SIG-M5 treated with dmso at 0.1 percent for 504 hours (cell line): ENCODE measurements around the gene KIF1B.

ENCODE experiments used
- DNase-seq: peaks from one replicate; lab custom pipeline; 2025; ENCODE audit not compliant: unreplicated experiment; lab: John Stamatoyannopoulos, UW

KIF1B gene

DNA sequence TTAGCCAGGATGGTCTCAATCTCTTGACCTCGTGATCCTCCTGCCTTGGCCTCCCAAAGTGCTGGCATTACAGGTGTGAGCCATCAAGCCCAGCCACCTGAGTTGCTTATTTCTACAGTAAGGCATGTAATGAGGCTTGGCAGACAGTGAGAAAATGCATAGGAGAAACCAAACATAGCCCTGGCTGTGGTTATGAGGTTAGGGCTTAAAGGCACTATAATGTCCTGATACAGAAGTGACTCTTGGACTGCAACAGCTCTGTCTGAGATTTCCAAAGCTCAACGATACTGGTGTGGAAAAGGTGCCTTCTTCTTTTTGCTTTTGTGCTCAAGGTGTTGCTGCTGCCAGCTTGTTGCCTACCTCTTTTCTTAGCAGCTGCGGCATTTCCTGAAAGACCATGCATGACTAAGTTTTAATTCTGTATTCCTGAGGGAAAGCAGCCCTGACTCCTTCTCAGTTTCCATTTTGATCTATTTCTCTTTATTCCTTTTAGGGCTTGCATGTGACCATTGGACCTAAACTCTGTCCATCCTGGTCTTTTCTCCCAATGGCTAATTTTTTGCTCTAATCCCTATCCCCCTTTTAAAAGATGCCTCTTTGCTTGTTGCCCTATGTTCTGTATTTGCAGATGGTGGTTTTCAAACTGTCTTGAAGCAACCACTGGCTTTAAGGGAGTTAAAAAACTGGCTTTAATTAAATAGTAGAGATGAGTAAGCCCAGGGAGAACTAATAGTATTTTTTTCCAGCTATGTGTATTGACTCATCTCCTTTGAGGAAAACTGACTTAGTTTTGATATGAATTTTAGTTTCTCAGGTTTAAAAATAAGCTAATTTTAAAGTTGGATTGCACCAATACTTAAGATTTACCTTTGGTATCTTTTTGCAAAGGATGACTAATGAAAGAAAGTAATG lies 70.3 kb downstream of the KIF1B start:
- DNase-seq, result no peak

DNA sequence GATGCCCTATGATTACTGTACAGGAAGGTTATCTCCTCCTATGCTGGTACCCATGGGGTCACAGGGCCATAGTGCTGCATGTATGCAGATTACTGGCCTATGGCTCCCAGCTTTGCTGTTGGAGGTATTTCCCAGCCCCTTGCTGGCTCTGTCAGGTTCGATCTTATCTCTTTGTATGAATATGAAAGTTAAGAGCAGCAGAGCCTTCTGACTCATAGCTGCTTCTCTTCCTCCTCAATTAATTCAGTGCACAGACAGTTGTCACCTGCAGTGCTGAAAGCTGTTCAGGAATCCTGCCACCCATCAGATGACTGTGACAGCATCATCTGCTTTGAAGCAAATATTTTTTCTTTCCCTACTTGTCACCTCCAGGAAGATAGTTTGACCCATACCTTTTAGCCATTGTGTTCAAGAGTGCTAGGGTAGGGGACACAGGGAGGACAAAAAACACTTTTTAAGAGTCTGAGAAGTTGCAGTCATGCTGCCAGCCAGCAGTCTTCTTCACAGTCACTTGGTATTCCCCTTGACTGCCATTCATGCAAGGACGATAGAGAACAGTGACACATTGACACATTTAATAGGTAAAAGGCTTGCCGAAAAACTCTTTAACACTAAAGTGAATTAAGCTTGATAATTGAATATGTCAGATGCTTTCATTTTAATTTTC lies 73.1 kb downstream of the KIF1B start:
- DNase-seq, result no peak

DNA sequence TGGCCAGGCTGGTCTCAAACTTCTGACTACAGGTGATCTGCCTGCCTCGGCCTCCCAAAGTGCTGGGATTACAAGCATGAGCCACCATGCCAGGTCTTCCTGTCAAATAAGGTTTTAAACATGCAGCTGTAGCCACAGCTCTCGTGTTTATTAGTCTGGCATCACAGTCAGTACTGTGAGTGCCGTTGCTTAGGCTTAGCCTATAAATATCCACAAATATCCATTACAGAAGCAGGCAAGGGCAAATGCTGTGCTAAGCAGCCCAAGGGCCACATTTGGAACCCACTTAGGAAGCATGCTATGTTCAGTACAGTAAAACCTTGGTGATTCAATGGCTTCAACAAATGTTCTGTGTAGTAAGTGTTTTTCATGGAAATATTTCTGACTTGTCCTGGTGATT lies 75.9 kb downstream of the KIF1B start:
- no peak for DNase-seq

DNA sequence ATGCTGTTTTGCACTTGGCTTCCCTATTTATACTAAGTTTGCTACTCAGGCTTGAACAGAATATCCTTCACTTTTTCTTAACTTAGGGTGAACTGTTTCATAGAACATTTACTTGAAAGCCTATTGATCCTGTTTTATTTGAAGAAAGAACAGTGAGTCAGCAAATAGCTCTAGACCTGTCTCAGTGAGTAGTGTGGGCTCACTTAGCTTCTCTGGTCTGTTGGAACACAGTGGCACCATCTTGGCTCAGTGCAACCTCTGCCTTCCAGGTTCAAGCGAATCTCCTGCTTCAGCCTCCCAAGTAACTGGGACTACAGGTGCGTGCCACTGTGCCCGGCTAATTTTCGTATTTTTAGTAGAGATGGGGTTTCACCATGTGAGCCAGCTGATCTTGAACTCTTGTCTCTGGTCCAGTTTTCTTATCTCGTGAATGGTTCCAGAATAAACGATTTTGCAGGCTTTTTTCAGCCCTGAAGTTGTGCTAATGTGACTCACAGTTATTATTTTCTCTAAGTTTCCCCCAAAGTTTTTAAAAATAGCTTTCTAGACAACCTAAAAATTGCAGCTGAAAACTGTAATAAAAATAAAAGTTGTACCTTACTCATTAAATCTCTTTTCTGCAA lies 76.8 kb downstream of the KIF1B start:
- no peak for DNase-seq

DNA sequence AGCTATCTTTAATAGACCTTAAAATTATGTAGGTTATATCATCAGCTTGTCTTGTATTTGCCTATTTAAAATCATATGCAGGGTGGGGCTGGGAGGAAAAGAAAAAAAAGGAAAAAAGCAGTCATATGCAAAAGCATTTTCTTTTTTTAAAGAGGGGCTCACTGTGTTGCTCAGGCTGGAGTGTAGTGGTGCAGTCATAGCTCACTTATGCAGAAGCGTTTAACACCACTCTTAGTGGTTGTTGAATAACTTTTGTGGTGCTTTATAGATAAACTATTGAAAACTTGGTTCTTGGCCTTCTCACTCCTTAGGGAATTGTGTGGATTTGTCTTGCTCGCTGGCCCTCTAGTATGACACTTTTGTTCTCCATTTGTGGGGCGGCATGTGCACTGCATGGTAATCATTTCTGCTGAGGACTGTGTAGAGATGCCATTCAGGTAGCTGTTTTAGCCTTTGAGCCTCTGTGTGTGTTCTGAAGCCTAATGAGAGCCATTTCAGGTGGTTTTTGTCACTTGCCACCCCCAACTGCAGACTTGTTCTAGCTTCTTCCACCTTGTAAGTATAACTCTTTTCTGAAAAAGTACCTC lies 77.8 kb downstream of the KIF1B start:
- no peak for DNase-seq

DNA sequence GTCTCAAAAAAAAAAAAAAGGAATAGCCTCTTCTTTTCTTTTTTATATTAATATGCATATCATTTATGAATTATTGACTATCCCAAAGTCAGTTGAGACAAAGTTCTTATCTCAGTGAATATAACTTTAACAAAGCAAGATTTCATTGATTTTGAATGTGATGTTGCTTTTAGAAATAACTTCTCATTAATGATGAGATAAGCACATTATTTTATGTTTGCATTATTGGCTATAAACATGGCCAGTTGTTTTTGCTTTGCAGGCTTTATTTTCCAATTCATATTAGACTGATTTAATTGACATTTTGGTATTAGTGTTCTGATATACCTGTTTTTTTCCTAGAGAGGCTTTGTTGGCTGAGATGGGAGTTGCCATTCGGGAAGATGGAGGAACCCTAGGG lies 81.3 kb downstream of the KIF1B start:
- no peak for DNase-seq

DNA sequence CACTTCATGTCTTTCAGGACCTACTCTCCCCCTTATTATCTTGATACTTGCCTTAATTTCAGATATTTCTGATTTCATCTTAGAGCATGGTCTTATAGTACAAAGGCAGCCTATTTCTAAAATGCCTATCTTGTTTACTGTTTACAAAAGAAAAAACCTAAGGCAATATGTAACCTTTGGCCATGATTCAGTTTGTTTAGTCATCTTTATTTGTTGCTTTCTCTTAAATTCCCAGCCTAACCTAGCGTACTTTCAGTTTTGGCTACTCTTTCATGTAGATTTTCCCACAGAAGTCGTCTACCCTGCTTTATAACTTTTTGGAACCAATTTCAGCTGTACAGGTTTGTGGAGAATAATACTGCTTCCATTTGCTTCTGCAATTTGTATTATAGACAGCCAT lies 81.8 kb downstream of the KIF1B start:
- no peak for DNase-seq

DNA sequence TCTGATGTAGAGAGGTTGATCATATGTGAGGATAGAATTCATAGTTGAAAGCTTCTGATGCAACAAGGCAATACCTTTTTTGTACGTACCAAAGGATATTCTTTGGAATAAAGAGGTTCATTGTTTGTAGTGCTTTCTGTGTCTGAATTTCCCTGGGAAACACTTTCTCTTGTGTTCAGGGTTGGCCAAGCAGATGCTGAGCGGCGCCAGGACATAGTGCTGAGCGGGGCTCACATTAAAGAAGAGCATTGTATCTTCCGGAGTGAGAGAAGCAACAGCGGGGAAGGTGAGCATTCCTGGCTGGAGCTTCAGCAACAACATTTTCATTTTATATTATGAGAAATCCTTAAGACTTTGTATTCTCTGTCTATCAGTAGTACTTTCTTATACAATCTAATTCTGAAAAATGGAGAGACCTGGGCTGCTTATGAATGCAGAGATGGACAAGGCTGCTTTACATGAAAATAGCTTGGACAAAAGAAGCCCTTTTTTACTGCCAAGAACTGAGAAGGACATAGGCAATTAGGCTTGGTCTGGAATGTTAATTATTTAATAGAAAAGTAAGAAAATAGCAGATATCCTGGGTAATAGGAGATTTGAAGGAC lies 85.2 kb downstream of the KIF1B start:
- DNase-seq, result no peak

DNA sequence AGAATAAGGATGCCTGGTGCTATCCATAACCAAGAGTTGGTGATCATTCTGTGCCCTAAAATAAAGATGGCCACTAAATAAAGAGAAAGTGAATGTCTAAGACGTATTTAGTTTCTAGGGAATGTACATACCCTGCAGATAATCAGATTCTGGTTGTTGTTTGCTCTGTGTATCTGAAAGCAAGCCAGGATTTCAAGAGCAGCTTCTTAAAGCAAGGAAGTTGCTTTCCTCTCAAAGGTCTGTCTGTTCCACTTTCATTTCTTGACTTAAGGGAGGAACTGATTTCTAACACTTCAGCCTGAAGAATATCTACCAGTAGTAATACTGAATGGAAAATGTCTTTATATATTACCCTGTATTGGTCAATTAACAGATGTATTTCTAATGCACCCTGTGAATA lies 88.8 kb downstream of the KIF1B start:
- DNase-seq, result no peak

DNA sequence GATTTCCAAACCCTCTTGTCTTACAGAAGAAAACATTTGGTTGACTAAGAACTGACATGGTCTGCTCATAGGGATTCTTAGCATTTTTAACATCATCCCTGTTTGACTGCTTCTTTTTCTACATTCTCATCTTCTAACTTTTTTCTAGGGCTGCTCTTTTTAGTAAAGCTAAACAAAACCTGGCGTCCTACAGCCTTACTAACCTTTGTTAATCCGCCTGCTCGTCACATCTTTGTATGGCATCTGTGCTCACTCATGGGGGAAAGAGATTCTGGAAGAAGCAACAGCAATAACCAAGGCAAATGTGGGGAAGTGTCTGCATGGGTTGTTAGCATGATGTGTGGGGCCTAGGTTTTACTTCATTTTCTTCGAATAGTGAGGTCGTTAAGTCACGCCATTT lies 92.0 kb downstream of the KIF1B start:
- DNase-seq, result no peak

DNA sequence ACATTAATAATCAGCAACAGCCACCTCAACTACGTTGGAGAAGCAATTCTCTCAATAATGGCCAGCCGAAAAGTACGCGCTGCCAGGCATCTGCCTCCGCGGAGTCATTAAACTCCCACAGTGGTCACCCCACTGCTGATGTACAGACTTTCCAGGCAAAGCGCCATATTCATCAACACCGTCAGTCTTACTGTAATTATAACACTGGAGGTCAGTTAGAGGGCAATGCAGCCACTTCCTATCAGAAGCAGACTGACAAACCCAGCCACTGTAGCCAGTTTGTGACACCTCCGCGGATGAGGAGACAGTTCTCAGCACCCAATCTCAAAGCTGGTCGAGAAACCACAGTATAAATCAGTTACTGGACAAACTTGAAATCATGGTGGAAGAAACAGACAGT lies 93.9 kb downstream of the KIF1B start:
- DNase-seq, result no peak

DNA sequence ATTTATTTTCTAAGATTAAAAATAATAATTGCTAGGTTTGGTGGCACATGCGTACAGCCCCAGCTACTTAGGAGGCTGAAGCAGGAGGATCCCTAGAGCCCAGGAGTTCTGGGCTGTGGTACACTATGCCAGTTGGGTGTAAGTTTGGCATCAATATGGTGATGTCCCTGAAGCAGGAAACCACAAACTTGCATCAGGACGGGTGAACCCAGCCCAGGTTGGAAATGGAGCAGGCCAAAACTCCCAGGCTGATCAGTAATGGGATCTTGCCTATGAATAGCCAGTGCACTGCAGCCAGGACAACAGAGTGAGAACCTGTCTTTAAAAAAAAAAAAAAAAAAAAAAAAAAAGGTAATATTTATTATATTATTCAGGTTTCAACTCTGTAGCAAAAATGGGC lies 96.1 kb downstream of the KIF1B start:
- no peak for DNase-seq

DNA sequence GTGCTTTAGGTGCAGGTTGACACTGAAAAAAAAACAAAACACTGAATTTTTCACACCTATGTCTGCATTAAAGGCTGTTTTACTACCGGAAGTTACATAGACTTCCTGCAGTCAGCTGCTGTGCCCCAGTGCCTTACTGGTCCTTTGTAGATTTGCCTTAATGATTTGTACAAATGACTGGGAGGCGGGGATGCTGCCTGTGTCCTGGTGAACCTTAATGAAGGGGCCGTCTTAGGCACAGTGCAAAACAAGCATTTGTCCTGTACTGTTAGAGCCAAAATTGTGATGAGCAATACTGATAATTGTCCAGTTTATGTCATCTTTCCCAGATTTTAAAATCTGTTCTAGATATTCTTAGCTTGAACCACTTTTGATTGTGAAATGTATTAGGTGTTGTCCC lies 97.6 kb downstream of the KIF1B start:
- no peak for DNase-seq

DNA sequence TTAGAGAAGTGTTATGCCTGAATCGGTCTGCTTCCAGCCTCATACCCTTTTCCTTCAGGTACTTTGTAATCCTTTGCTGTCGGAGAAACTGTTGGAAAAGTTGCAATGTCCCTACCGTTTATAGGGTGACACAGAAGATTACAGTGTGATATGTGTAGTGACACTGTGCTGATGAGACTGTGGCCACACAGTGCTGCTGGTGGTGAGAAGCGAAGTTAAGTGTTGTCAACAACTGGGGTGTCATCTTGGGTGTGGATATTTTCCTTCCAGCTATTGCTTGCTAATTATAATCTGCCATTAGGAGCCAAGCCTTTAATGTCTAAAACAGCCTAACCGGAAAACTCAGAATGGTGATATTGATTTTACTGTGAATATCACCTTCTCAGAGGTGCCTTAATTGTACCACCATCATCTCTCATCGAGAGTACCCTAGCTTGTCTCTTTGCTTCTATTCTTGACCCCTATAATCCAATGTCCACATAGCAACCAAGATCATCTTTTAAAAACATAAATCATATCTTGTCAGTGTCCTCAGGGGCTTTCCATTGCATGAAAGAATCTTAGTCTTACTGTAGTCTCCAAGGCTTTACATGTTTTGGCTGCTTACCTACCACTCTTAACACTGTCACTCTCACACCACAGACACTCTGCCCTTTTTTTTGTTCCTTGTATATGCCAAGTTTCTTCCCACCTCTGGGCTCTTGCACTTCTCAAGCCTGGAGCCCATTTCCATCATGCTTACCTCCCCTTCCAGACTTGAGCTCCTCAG lies 99.1 kb downstream of the KIF1B start:
- no peak for DNase-seq

DNA sequence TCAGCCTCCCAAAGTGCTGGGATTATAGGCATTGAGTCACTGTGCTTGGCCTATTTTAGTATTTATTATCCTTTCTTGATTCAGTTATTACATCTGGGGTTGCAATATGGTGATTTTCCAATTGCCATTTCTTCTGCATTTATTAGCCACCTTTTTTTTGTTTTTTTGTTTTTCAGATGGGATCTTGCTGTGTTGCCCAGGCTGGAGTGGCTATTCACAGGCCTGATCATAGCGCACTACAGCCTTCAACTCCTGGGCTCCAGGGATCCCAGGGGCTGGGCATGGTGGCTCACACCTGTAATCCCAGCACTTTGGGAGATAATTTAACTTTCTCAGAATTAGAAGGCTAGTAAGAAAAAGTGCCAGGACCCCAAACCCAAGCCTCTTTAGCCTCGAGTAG lies 106.4 kb downstream of the KIF1B start:
- no peak for DNase-seq

DNA sequence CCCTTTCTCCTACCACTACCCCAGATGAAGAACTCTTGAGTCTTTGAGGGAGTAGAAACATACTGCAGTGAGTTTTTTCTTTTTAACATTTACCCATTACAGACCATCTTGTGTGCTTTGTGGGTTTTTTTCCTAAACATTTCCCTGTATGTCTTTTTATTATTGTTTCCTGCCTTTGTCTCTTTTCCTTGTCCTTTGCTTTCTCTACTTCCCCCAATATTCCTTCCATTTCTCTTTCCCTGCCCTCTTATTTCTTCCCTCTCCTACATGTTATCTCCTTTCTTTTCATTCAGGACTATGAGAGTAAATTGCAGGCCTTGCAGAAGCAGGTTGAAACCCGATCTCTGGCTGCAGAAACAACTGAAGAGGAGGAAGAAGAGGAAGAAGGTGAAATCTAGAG lies 109.4 kb downstream of the KIF1B start:
- no peak for DNase-seq

DNA sequence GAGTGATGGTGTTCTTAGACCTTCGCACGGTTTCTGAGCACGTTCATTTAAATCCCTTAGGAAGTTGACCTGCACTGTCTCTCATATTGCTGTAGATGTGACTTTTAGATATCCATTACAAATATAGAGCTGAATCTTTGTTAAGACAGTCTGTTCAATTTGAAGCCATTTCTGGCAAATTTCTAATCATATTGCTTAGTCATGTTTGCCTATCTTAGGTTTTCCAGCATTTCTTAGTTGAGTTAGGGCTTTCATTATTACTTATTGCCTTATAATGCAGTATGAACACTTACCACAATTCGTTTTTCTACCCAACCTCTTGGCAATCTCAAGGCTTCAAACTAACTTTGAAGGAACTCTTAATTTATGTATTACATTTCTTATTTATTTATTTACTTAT lies 110.0 kb downstream of the KIF1B start:
- DNase-seq, result no peak

DNA sequence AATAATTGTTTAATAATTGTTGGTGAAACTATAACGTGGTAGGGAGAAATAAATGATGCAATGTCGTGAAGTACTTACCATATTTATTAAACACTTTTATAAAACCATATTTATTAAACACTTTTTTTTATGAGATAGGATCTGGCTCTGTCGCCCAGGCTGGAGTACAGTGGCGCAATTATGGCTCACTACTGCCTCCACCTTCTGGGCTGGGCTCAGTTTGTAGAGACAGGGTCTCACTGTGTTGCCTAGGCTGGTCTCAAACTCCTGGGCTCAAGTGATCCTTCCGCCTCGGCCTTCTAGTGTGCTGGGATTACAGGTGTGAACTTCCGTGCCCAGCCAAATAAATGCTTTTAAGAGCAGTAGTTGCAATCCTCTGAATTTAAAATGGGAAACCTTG lies 112.5 kb downstream of the KIF1B start:
- no peak for DNase-seq

DNA sequence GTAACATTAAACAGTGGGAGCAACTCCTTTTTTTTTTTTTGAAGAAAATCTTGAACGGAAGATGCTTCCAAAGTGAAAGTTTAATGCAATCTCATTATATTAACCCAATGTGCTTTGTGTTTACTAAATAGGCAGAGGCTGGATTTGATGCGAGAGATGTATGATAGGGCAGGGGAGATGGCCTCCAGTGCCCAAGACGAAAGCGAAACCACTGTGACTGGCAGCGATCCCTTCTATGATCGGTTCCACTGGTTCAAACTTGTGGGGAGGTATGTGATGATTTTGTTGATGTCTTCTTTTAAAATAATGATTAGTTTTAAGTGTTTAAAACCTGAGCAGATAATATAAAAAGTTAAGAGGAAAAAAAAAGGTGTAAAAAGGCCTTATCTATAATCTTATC lies 114.3 kb downstream of the KIF1B start:
- no peak for DNase-seq

DNA sequence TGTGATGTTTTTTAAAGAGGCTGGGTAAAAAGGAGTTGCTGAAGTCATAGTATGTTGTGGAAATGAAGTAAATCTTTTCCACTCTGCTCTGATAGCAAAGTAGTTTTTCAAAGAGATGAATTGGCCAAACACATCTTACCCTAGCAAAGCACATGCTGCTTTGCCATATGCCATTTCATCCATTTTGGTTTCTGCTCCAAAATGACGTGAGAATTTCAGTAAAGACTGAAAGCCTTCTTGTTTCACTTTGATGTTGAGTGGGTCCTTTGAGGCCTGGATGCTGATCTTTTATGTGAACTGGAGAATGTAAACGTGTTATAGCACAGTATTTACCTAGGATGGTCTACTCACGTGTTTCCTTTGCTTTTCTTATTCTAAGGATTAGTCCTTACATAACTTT lies 115.2 kb downstream of the KIF1B start:
- no peak for DNase-seq

DNA sequence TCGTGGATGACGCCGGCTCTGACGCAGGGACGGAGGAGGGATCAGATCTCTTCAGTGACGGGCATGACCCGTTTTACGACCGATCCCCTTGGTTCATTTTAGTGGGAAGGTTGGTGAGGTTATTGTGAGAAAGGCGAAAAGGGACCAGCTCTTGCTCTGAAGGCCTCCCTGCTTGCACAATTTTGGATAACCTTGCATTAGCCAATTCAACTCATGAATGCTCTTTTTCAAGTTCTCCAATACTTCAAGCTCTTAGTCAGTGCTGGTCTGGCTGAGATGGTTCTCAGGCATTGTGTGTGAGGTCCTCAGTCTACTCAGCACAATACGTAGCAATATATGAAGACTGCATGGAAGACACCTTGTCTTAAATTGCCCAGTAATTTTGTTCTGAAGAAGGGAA lies 115.9 kb downstream of the KIF1B start:
- no peak for DNase-seq
